Activated CD4-positive, alpha-beta T cell treated with anti-CD3 and anti-CD28 coated beads for 36 hours (primary cell): ENCODE data around the gene KIRREL3. TPM values are rescaled to one million over a fixed set of nuclear protein-coding genes. Genes with fewer than 3 reads are reported as not detected.

Experiments
- ATAC-seq: fragments of 200-7000 bp; cut with Tn5 transposase; one replicate; pipeline ENCODE4 v1.10.0; 2021; ENCODE audit warnings: mild to moderate bottlenecking, moderate library complexity
- CTCF ChIA-PET: fragments of 350-600 bp; sonication (Branson Sonifier 250); formaldehyde crosslinking; loops from one replicate; lab custom pipeline; 2021; ENCODE audit warnings: antibody characterized with exemption; lab: Charles Lee
- POLR2A ChIA-PET: fragments of 350-600 bp; sonication (Branson Sonifier 250); formaldehyde crosslinking; loops from one replicate; lab custom pipeline; 2021; ENCODE audit warnings: antibody characterized with exemption, inconsistent platforms; lab: Charles Lee
- DNase-seq: peaks from one replicate; pipeline ENCODE4 v3.0.0-alpha.2; 2020
- H3K27ac Mint-ChIP-seq: one replicate; pipeline ENCODE4 v1.8.0; 2021; ENCODE audit warnings: mixed read lengths
- H3K27me3 Mint-ChIP-seq: one replicate; pipeline ENCODE4 v1.8.0; 2021; ENCODE audit warnings: mixed read lengths
- H3K36me3 Mint-ChIP-seq: one replicate; pipeline ENCODE4 v1.8.0; 2021; ENCODE audit warnings: low read depth, mixed read lengths
- H3K4me1 Mint-ChIP-seq: one replicate; pipeline ENCODE4 v1.8.0; 2021; ENCODE audit warnings: mixed read lengths
- H3K4me3 Mint-ChIP-seq: one replicate; pipeline ENCODE4 v1.8.0; 2021; ENCODE audit warnings: mild to moderate bottlenecking, moderate library complexity, mixed read lengths
- H3K9me3 Mint-ChIP-seq: one replicate; pipeline ENCODE4 v1.8.0; 2021; ENCODE audit warnings: low read depth, mixed read lengths
- intact Hi-C, 2 experiments: fragments of 100-400 bp; cut with DNase I in 1 of 2; cut with micrococcal nuclease in 1 of 2; formaldehyde crosslinking; loops; one replicate each; pipeline versions ENCODE4 v1.14.2 to v1.15.1; 2022 to 2024; cut with DNase I, micrococcal nuclease
- total RNA-seq, 2 experiments: library from RNA; stranded (reverse); gene quantifications; one replicate each; pipeline ENCODE4 v1.2.3, GENCODE V29; 2021

Gene KIRREL3
- total RNA-seq, 2 experiments from 2014 or later, result not detected

- Mint-ChIP-seq H3K36me3 (no peaks in the 10 kb centered on the region), H3K4me1 (no peaks in the 10 kb centered on the region), H3K27ac (no peak overlapping the region), H3K9me3 (no peaks in the 10 kb centered on the region), H3K27me3 (peaks cover 3% of the 10 kb centered on the region), H3K4me3 (no peak overlapping the region)
- ATAC-seq (no peak), DNase-seq (no peak)
- intact Hi-C loops, result no loop called here
- ChIA-PET CTCF (no interaction called here), POLR2A (no interaction called here)
Measured at GRCh38 chr11:126839496-126839895, 161.1 kb downstream of the KIRREL3 start.

- Mint-ChIP-seq H3K27me3 (peaks cover 3% of the 10 kb centered on the region), H3K4me1 (no peaks in the 10 kb centered on the region), H3K4me3 (no peak overlapping the region), H3K36me3 (no peaks in the 10 kb centered on the region), H3K27ac (no peak overlapping the region), H3K9me3 (no peaks in the 10 kb centered on the region)
- CTCF ChIA-PET, result no interaction called here
- POLR2A ChIA-PET, result no interaction called here
- intact Hi-C loops, result no loop called here
- no peak for ATAC-seq
- DNase-seq, result no peak
Measured at GRCh38 chr11:126838779-126839178, 161.8 kb downstream of the KIRREL3 start.

GRCh38 chr11:126837581-126837980, 163.0 kb downstream of the KIRREL3 start:
- Mint-ChIP-seq H3K36me3 (no peaks in the 10 kb centered on the region), H3K9me3 (no peaks in the 10 kb centered on the region), H3K27ac (no peak overlapping the region), H3K4me3 (no peak overlapping the region), H3K27me3 (peaks cover 3% of the 10 kb centered on the region), H3K4me1 (no peaks in the 10 kb centered on the region)
- ChIA-PET CTCF (no interaction called here), POLR2A (no interaction called here)
- DNase-seq, result no peak
- intact Hi-C loops, result no loop called here
- no peak for ATAC-seq

- no peak overlapping the region for H3K4me3 Mint-ChIP-seq
- ChIA-PET POLR2A (no interaction called here), CTCF (no interaction called here)
- no peak for ATAC-seq
- H3K36me3 Mint-ChIP-seq, result no peaks in the 10 kb centered on the region
- DNase-seq, result no peak
- intact Hi-C loops, result no loop called here
- H3K27ac Mint-ChIP-seq, result no peak overlapping the region
- H3K27me3 Mint-ChIP-seq, result peaks cover 3% of the 10 kb centered on the region
- no peaks in the 10 kb centered on the region for H3K4me1 Mint-ChIP-seq
- H3K9me3 Mint-ChIP-seq, result no peaks in the 10 kb centered on the region
Measured at GRCh38 chr11:126834573-126834972, 166.0 kb downstream of the KIRREL3 start.

GRCh38 chr11:126834149-126834548, 166.4 kb downstream of the KIRREL3 start:
- H3K9me3 Mint-ChIP-seq, result no peaks in the 10 kb centered on the region
- H3K4me1 Mint-ChIP-seq, result no peaks in the 10 kb centered on the region

GRCh38 chr11:126833065-126833464, 167.5 kb downstream of the KIRREL3 start:
- Mint-ChIP-seq H3K9me3 (no peaks in the 10 kb centered on the region), H3K27ac (no peak overlapping the region), H3K4me3 (no peak overlapping the region), H3K36me3 (no peaks in the 10 kb centered on the region), H3K27me3 (peaks cover 3% of the 10 kb centered on the region), H3K4me1 (no peaks in the 10 kb centered on the region)
- ChIA-PET POLR2A (no interaction called here), CTCF (interaction anchor here (0.6 kb wide), 1 partner anchor 8 kb away, joined by 3 read pairs; no protein-coding TSS in a partner anchor)
- no peak for ATAC-seq
- no peak for DNase-seq
- intact Hi-C loops, result no loop called here

More at GRCh38 chr11:126834149-126834548, 166.4 kb downstream of the KIRREL3 start:
- ATAC-seq, result no peak
- CTCF ChIA-PET, result no interaction called here
- POLR2A ChIA-PET, result no interaction called here
- no peak overlapping the region for H3K27ac Mint-ChIP-seq
- intact Hi-C loops, result no loop called here
- DNase-seq, result no peak
- no peaks in the 10 kb centered on the region for H3K36me3 Mint-ChIP-seq
- H3K27me3 Mint-ChIP-seq, result peaks cover 3% of the 10 kb centered on the region
- no peak overlapping the region for H3K4me3 Mint-ChIP-seq

GRCh38 chr11:126832387-126832786, 168.2 kb downstream of the KIRREL3 start:
- DNase-seq (no peak), ATAC-seq (no peak)
- Mint-ChIP-seq H3K4me3 (no peak overlapping the region), H3K9me3 (no peaks in the 10 kb centered on the region), H3K27ac (no peak overlapping the region), H3K4me1 (no peaks in the 10 kb centered on the region), H3K36me3 (no peaks in the 10 kb centered on the region), H3K27me3 (no peaks in the 10 kb centered on the region)
- CTCF ChIA-PET, result no interaction called here
- intact Hi-C loops, result no loop called here
- POLR2A ChIA-PET, result no interaction called here

GRCh38 chr11:126830216-126830806, 170.3 kb downstream of the KIRREL3 start:
- intact Hi-C loops, result no loop called here
- H3K27ac Mint-ChIP-seq, result no peak overlapping the region
- no peaks in the 10 kb centered on the region for H3K4me1 Mint-ChIP-seq
- no peaks in the 10 kb centered on the region for H3K36me3 Mint-ChIP-seq
- peaks cover 3% of the 10 kb centered on the region for H3K27me3 Mint-ChIP-seq
- no peak for ATAC-seq
- no peaks in the 10 kb centered on the region for H3K9me3 Mint-ChIP-seq
- ChIA-PET CTCF (no interaction called here), POLR2A (no interaction called here)
- no peak for DNase-seq
- no peak overlapping the region for H3K4me3 Mint-ChIP-seq

- intact Hi-C loops, result no loop called here
- ATAC-seq (no peak), DNase-seq (no peak)
- H3K4me1 Mint-ChIP-seq, result no peaks in the 10 kb centered on the region
- CTCF ChIA-PET, result no interaction called here
- H3K9me3 Mint-ChIP-seq, result no peaks in the 10 kb centered on the region
- peaks cover 3% of the 10 kb centered on the region for H3K27me3 Mint-ChIP-seq
- no peak overlapping the region for H3K27ac Mint-ChIP-seq
- no peak overlapping the region for H3K4me3 Mint-ChIP-seq
- POLR2A ChIA-PET, result no interaction called here
- no peaks in the 10 kb centered on the region for H3K36me3 Mint-ChIP-seq
Measured at GRCh38 chr11:126829716-126830115, 170.9 kb downstream of the KIRREL3 start.

GRCh38 chr11:126824035-126824607, 176.4 kb downstream of the KIRREL3 start:
- peaks cover 4% of the 10 kb centered on the region for H3K27me3 Mint-ChIP-seq
- no peaks in the 10 kb centered on the region for H3K4me1 Mint-ChIP-seq
- ChIA-PET POLR2A (no interaction called here), CTCF (interaction anchor here (0.7 kb wide), 1 partner anchor 599 kb away, joined by 3 read pairs; no protein-coding TSS in a partner anchor)
- no peak overlapping the region for H3K27ac Mint-ChIP-seq
- H3K9me3 Mint-ChIP-seq, result no peaks in the 10 kb centered on the region
- no peaks in the 10 kb centered on the region for H3K36me3 Mint-ChIP-seq
- H3K4me3 Mint-ChIP-seq, result no peak overlapping the region
- DNase-seq (no peak), ATAC-seq (no peak)
- intact Hi-C loops, result no loop called here

- no peaks in the 10 kb centered on the region for H3K4me1 Mint-ChIP-seq
- H3K27ac Mint-ChIP-seq, result no peak overlapping the region
- DNase-seq (no peak), ATAC-seq (no peak)
- peaks cover 4% of the 10 kb centered on the region for H3K27me3 Mint-ChIP-seq
- no peaks in the 10 kb centered on the region for H3K9me3 Mint-ChIP-seq
- intact Hi-C loops, result no loop called here
- H3K4me3 Mint-ChIP-seq, result no peak overlapping the region
- ChIA-PET CTCF (interaction anchor here (0.7 kb wide), 2 partner anchors 13 to 600 kb away, joined by 3 read pairs; no protein-coding TSS in a partner anchor), POLR2A (no interaction called here)
- H3K36me3 Mint-ChIP-seq, result no peaks in the 10 kb centered on the region
Measured at GRCh38 chr11:126823274-126823673, 177.3 kb downstream of the KIRREL3 start.

GRCh38 chr11:126821827-126822226, 178.7 kb downstream of the KIRREL3 start:
- Mint-ChIP-seq H3K36me3 (no peaks in the 10 kb centered on the region), H3K27ac (no peak overlapping the region), H3K4me3 (no peak overlapping the region), H3K4me1 (no peaks in the 10 kb centered on the region), H3K9me3 (no peaks in the 10 kb centered on the region), H3K27me3 (peaks cover 5% of the 10 kb centered on the region)
- ChIA-PET CTCF (no interaction called here), POLR2A (no interaction called here)
- DNase-seq, result no peak
- no peak for ATAC-seq
- intact Hi-C loops, result no loop called here
